Muscle of arm (tissue), 12 donors: ENCODE data around the gene HSD17B13. TPM values are rescaled to one million over a fixed set of nuclear protein-coding genes. Genes with fewer than 3 reads are reported as not detected.
"Not testable (repeated sequence)": the region's sequence is repeated elsewhere in the genome, so short reads cannot be mapped to it uniquely, and the experiment has no call there.

Source experiments
- DNase-seq: peaks from one replicate; pipeline ENCODE4 v3.0.0-alpha.2; 2013
- polyA plus RNA-seq, 12 donors: library from polyadenylated mRNA; unstranded; fragments of 120-200 nt; gene quantifications; one replicate each; pipeline ENCODE4 v1.2.1, GENCODE V29; 2013; ENCODE audit not compliant: insufficient read length in 12 of 12

Gene HSD17B13
- polyA plus RNA-seq, 12 donors, result 0.20 to 0.50 (median 0.36) TPM; not detected in 3

- DNase-seq, result no peak
Measured at GRCh38 chr4:87317527-87317926, 5.2 kb downstream of the HSD17B13 start.

GRCh38 chr4:87316961-87317360 lies 5.7 kb downstream of the HSD17B13 start:
- no peak for DNase-seq

- not testable (repeated sequence) for DNase-seq
Measured at GRCh38 chr4:87315000-87315399, 7.7 kb downstream of the HSD17B13 start.

- DNase-seq, result no peak
Measured at GRCh38 chr4:87313756-87314155, 8.9 kb downstream of the HSD17B13 start.

DNA sequence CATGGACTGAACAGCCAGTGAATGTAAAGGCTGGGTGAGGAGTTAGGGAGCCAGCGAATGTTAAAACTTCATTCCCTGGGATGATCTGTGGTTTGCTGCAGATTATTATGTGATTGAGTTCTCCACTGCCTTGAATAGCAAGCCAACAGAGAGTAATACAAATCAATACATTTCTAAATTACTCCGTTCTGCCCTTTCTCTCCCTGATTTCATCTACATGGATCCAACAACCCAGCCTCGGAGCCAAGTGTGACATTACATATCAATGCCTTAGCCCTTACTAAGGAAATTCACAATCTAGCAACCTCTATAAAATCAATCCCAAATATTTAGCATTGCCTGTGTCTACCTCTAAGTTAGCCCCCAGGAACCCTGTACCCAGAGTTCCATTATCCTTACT lies 11.0 kb downstream of the HSD17B13 start:
- no peak for DNase-seq

DNA sequence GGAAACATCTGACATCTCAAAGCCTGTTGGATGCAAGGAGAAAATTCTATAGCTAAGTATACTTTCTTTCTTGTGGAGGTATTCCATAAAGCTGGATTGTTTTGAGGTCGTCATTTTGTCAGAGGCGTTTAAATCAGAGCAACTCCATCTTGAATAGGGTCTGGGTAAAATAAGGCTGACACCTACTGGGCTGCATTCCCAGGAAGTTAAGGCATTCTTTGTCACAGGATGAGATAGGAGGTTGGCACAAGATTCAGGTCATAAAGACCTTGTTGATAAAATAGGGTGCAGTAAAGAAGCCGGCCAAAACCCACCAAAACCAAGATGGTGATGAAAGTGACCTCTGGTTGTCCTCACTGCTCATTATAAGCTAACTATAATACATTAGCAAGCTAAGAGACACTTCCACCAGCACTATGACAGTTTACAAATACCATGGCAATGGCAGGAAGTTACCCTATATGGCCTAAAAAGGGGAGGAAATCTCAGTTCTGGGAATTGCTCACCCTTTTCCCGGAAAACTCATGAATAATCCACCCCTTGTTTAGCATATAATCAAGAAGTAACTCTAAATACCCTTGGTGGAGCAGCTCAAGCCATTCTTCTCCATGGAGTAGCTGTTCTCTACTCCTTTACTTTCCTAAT lies 11.9 kb downstream of the HSD17B13 start:
- DNase-seq, result no peak

- no peak for DNase-seq
Measured at GRCh38 chr4:87309625-87310024, 13.1 kb downstream of the HSD17B13 start.

- no peak for DNase-seq
Measured at GRCh38 chr4:87306056-87306455, 16.6 kb downstream of the HSD17B13 start.

DNA sequence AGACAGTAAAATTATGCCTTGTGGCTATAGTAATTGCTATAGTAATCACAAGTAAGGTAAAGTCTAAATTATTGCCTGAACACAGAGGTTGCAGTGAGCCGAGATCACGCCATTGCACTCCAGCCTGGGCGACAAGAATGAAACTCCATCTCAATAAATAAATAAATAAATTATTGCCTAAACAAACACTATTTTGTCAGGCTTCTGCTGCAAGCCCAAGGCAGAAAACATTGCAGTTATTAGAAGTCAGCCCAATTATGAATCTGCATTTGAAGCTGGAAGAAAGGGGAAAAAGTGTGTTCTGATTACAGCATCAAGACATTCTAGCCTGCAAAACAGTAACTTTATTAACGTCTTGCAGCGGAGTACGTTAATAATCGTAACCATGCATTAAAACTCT lies 17.1 kb downstream of the HSD17B13 start:
- DNase-seq, result no peak

- no peak for DNase-seq
Measured at GRCh38 chr4:87304745-87305432, 17.8 kb downstream of the HSD17B13 start.

DNA sequence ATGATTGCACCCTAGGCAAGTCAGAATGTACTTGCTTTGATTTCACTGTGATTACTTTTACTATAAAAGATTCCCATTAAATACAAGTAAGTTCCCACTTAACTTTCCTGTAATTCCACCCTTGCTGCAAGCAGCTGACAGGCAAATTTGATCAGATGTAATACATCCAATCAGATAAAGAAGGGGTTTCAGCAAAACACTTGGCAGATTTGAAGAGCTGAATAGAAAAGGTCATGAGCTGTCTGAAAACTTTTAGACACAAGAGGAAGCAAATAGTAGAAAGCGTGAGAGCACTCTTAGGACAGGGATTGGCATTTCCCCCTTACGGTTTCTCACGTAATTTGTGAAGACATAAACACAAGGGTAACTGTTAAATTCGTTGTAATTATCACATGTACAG lies 22.8 kb downstream of the HSD17B13 start:
- DNase-seq, result no peak

- DNase-seq, result no peak
Measured at GRCh38 chr4:87298362-87298761, 24.3 kb downstream of the HSD17B13 start.

GRCh38 chr4:87294911-87295310 lies 27.8 kb downstream of the HSD17B13 start:
- DNase-seq, result not testable (repeated sequence)

DNA sequence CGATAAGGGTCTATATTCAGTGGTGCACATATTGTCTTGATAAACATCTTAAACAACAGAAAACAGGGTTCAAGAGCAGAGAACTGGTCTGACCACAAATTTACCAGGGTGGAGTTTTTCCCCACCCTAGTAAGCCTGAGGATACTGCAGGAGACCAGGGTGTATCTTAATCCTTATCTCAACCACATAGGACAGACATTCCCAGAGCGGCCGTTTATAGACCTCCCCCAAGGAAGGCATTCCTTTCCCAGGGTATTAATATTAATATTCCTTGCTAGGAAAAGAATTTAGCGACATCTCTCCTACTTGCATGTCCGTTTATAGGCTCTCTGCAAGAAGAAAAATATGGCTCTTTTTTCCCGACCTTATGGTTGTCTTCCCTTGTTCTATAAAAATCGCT lies 28.8 kb downstream of the HSD17B13 start:
- not testable (repeated sequence) for DNase-seq

- no peak for DNase-seq
Measured at GRCh38 chr4:87286970-87287369, 35.7 kb downstream of the HSD17B13 start.

- DNase-seq, result not testable (repeated sequence)
Measured at GRCh38 chr4:87284268-87284667, 38.4 kb downstream of the HSD17B13 start.

DNA sequence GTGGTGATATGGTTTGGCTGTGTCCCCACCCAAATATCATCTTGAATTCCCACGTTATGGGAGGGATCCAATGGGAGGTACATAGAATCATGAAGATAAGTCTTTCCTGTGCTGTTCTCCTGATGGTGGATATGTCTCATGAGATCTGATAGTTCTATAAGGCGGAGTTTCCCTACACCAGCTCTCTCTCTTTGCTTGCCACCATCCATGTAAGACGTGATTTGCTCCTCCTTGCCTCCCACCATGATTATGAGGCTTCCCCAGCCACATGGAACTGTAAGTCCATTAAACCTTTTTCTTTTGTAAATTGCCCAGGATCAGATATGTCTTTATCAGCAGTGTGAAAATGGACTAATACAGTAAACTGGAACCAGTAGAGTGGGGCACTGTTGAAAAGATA lies 39.5 kb downstream of the HSD17B13 start:
- no peak for DNase-seq

- DNase-seq, result no peak
Measured at GRCh38 chr4:87281603-87282002, 41.1 kb downstream of the HSD17B13 start.

DNA sequence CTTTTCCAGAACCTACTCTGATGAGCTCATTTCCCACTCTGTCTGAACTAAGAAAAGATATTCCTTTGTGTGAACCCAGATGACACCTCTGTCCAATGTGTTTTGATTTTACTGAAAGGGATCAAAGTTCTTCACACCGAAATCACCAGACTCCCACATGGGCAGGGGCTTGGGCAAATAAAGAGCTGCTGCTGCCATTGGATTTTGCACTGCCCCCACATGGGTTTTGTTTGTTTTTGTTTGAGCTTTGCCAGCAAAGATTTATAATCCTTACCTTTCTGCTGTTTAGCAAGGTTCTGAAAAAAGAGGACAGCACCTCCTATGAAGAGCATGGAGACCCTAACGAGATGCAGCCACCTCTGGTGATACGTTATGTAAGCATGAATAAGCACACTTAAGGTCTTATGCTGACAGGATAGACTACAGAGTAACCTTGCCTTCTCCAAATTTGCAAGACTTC lies 44.3 kb downstream of the HSD17B13 start:
- no peak for DNase-seq

DNA sequence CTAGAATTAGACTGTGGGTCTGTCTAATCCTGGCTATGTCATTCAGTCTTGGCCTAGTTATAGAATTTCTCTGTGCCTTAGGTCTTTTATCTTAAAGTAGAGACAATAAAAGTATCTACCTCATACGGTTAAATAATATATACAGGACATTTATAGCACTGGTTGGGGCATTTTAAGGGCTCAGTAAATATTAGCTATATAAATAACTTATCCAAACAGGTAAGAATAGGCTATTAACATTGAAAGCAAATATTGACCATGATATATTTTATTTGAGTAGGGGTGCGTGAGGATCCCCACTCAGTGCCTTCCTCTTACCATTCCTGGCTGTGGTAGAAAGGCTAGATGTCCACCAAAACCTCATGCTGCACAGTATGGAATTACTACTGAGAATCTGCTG lies 47.4 kb downstream of the HSD17B13 start:
- no peak for DNase-seq

DNA sequence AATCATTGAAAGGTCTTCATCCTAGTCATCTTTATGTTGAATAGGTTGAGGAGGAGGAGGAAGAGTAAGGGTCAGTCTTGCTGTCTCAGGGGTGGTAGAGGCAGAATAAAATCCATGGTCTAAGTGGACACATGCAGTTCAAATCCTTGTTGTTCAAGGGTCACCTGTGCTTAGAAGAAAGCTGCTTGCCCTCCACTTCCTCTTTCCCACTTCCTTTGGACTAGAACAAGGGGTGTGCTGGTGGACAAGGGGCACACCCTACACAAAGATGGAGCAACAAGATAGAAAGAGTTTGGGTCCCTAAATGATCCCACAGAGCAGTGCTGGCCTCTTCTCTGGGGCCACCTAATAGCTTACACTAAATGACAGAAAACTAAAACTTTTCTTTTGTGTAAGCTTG lies 47.9 kb downstream of the HSD17B13 start:
- DNase-seq, result no peak

DNA sequence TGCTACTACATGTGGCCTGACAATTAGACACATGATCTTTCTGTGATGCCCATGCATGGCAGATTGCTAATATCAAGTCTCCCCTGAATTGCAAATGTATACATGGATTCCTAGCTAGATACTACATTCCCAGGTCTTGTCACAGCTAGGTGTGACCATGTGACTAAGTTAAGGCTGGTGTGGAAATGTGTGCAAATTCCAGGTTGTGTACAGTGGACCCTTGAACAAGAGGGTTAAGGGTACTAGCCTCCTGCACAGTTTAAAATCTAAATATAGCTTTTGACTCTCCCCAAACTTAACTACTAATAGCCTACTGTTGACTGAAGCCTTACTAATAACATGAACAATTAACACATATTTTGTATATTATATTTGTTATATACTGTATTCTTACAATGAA lies 48.4 kb downstream of the HSD17B13 start:
- no peak for DNase-seq

DNA sequence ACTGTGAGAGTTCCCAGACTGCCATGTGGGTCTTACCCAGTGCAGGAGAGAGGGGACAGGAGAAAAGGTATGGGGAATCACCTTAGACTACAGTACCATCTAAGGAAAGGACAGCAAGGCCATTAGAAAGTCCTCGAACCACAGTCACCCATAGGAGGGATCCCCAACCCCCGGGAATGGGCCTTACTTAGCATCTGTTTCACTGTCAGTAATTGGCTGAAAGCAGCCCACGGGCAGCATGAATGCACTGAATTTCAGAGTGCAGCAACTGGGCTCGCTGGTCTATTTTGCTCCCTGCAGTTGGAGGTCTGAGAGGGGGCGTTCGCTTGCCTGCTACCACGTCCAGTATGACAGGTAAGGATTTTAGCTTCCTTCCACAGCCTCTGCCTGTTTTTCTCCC lies 51.9 kb downstream of the HSD17B13 start:
- no peak for DNase-seq

DNA sequence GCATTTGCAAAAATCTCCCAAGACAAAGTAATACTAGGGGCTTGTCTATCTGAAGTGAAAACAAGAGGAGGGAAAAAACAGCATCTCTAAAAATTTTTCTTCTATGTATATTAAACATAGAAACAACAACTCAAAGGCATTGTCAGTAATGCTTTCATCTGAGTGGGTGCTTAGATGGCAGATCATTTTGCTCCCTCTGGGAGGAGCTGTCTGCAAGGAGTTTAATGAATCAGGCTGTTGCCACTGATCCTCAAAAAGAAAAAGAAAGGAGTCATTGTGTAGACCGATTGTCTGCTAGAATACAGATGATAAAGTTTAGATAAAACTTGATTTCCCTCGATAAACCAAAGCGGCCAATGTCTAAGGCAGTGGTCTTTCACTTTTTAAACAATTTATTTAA lies 52.5 kb downstream of the HSD17B13 start:
- no peak for DNase-seq
